MCF 10A (cell line): Measurements from ENCODE around the gene EGLN2. TPM values are rescaled to one million over a fixed set of nuclear protein-coding genes. Genes with fewer than 3 reads are reported as not detected.
A peak's percentile ranks its signal among the peaks of the same experiment; 100 is the strongest.

Source experiments
- BruUV-seq: library from RNA; stranded (reverse); fragments of 400-500 nt; replicated peaks from 2 replicates; lab custom pipeline; 2021; lab: Mats Ljungman, UMichigan
- CTCF ChIA-PET: fragments of 300-600 bp; sonication (Branson Sonifier 250); formaldehyde crosslinking; extraction: SDS; loops from one replicate; lab custom pipeline; 2021; ENCODE audit warnings: antibody characterized with exemption, inconsistent platforms; lab: Yijun Ruan, JAX
- POLR2A ChIA-PET: fragments of 300-600, 350-650 bp; sonication (Branson Sonifier 250); formaldehyde crosslinking; extraction: SDS; loops from one replicate; lab custom pipeline; 2020; ENCODE audit warnings: antibody characterized with exemption, inconsistent platforms; lab: Yijun Ruan, JAX
- DNase-seq: peaks from one replicate; pipeline ENCODE4 v3.0.0-alpha.2; 2018; ENCODE audit not compliant: unreplicated experiment
- H3K27ac Mint-ChIP-seq: one replicate; pipeline ENCODE4 v1.8.0; 2022; ENCODE audit warnings: mild to moderate bottlenecking, low read depth, mixed read lengths; ENCODE audit not compliant: unreplicated experiment
- H3K27me3 Mint-ChIP-seq: one replicate; pipeline ENCODE4 v1.8.0; 2022; ENCODE audit warnings: mixed read lengths; ENCODE audit not compliant: insufficient read depth, unreplicated experiment
- H3K36me3 Mint-ChIP-seq: one replicate; pipeline ENCODE4 v1.8.0; 2022; ENCODE audit warnings: mild to moderate bottlenecking, moderate library complexity, mixed read lengths; ENCODE audit not compliant: insufficient read depth, unreplicated experiment
- H3K4me1 Mint-ChIP-seq: one replicate; pipeline ENCODE4 v1.8.0; 2022; ENCODE audit warnings: mixed read lengths; ENCODE audit not compliant: insufficient read depth, unreplicated experiment
- H3K4me3 Mint-ChIP-seq: one replicate; pipeline ENCODE4 v1.8.0; 2022; ENCODE audit warnings: mild to moderate bottlenecking, moderate library complexity, mixed read lengths; ENCODE audit not compliant: unreplicated experiment
- H3K9me3 Mint-ChIP-seq: one replicate; pipeline ENCODE4 v1.8.0; 2022; ENCODE audit warnings: mixed read lengths; ENCODE audit not compliant: unreplicated experiment
- intact Hi-C: fragments of 100-400 bp; cut with micrococcal nuclease; formaldehyde crosslinking; loops from 2 replicates; pipeline ENCODE4 v1.14.1; 2022
- total RNA-seq: library from RNA; stranded (reverse); gene quantifications from 2 replicates; pipeline ENCODE4 v1.2.3, GENCODE V29; 2022
- TF ChIP-seq, protein P1 (sequence below): fragments of 200-600 bp; IDR thresholded peaks from one replicate; pipeline ENCODE4 v1.8.0; 2022; ENCODE audit warnings: antibody characterized with exemption, mild to moderate bottlenecking; ENCODE audit not compliant: unreplicated experiment

Gene EGLN2
- total RNA-seq, 1 experiment from 2014 or later, result 55.6 TPM

DNA sequence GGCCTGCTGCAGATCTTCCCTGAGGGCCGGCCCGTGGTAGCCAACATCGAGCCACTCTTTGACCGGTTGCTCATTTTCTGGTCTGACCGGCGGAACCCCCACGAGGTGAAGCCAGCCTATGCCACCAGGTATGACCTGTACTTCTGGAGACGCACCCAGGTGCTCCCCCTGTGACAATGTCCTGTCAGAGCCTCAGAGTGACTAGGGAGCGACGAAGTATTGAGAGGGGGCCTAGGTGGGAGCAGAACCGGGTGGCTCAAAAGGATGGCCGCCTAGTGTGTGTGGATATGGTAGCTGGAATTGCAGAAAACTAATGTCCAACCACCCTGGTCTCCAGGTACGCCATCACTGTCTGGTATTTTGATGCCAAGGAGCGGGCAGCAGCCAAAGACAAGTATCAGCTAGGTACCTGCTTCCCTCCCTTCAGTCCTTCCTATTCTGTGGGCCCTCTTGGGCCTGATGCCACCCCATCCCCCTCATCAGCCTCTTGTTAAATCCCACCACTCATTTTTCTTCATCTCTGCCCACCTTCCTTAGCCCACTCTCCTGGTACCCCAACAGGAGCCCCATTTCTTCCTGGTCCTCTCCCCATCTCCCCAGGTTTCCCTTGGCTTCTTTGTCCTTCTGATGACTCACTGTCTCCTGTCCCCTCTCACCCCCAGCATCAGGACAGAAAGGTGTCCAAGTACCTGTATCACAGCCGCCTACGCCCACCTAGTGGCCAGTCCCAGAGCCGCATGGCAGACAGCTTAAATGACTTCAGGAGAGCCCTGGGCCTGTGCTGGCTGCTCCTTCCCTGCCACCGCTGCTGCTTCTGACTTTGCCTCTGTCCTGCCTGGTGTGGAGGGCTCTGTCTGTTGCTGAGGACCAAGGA is 8.4 kb downstream of the EGLN2 start:
- peak; percentile 38 for DNase-seq
- POLR2A ChIA-PET, result interaction anchor here (0.7 to 1.5 kb wide), 7 partner anchors 9 to 141 kb away, joined by 3 to 6 read pairs (median 4); partner anchors contain the start of genes ACTMAP and EGLN2
- CTCF ChIA-PET, result interaction anchor here (0.5 to 1.8 kb wide), 10 partner anchors 10 to 1423 kb away, joined by 3 to 6 read pairs (median 3); no protein-coding TSS in a partner anchor
- Mint-ChIP-seq H3K27me3 (no peaks in the 10 kb centered on the region), H3K27ac (no peak overlapping the region), H3K9me3 (no peaks in the 10 kb centered on the region), H3K4me3 (no peak overlapping the region), H3K36me3 (peaks cover 19% of the 10 kb centered on the region), H3K4me1 (peaks cover 44% of the 10 kb centered on the region)
- no TSS peak for BruUV-seq
- intact Hi-C loops, result no loop called here
- TF ChIP-seq, protein P1, sequence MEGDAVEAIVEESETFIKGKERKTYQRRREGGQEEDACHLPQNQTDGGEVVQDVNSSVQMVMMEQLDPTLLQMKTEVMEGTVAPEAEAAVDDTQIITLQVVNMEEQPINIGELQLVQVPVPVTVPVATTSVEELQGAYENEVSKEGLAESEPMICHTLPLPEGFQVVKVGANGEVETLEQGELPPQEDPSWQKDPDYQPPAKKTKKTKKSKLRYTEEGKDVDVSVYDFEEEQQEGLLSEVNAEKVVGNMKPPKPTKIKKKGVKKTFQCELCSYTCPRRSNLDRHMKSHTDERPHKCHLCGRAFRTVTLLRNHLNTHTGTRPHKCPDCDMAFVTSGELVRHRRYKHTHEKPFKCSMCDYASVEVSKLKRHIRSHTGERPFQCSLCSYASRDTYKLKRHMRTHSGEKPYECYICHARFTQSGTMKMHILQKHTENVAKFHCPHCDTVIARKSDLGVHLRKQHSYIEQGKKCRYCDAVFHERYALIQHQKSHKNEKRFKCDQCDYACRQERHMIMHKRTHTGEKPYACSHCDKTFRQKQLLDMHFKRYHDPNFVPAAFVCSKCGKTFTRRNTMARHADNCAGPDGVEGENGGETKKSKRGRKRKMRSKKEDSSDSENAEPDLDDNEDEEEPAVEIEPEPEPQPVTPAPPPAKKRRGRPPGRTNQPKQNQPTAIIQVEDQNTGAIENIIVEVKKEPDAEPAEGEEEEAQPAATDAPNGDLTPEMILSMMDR, result no peak

DNA sequence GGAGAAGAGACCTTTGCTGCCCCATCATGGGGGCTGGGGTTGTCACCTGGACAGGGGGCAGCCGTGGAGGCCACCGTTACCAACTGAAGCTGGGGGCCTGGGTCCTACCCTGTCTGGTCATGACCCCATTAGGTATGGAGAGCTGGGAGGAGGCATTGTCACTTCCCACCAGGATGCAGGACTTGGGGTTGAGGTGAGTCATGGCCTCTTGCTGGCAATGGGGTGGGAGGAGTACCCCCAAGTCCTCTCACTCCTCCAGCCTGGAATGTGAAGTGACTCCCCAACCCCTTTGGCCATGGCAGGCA is 9.0 kb downstream of the EGLN2 start:
- peaks cover 17% of the 10 kb centered on the region for H3K36me3 Mint-ChIP-seq
- H3K4me3 Mint-ChIP-seq, result no peak overlapping the region
- CTCF ChIA-PET, result interaction anchor here (0.5 to 1.2 kb wide), 7 partner anchors 11 to 1423 kb away, joined by 3 to 6 read pairs (median 3); no protein-coding TSS in a partner anchor
- H3K27me3 Mint-ChIP-seq, result no peaks in the 10 kb centered on the region
- POLR2A ChIA-PET, result interaction anchor here (0.9 to 1.5 kb wide), 6 partner anchors 9 to 142 kb away, joined by 3 to 6 read pairs (median 4); partner anchors contain the start of genes ACTMAP and EGLN2
- peaks cover 45% of the 10 kb centered on the region for H3K4me1 Mint-ChIP-seq
- DNase-seq, result no peak
- H3K27ac Mint-ChIP-seq, result no peak overlapping the region
- no peaks in the 10 kb centered on the region for H3K9me3 Mint-ChIP-seq
- TF ChIP-seq, protein P1, result no peak
- BruUV-seq, result TSS peak; percentile 34
- intact Hi-C loops, result no loop called here

DNA sequence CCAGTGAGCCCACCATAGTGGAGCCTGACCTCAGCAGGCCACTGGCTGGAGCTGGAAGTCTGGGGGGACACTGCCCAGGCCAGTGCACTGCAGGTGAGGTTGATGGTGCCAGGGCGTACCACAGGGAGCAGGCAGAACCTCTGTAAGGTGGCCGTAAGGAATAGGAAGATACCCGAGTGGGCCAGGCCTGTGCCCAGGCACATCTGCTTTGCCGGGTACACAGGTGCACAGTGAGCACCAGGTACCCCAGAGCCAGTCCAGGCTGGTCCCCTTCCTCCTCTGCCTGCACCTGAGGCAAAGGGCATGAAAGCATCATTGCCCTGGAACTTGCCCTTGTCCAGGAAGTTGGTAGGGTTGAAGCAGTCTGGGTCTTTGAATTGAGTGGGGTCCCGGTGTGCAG is 9.5 kb downstream of the EGLN2 start:
- ChIA-PET CTCF (interaction anchor here (0.6 to 1.2 kb wide), 5 partner anchors 11 to 174 kb away, joined by 3 to 7 read pairs (median 3); no protein-coding TSS in a partner anchor), POLR2A (interaction anchor here (0.9 to 1.5 kb wide), 3 partner anchors 10 to 142 kb away, joined by 3 to 6 read pairs (median 4); partner anchors contain the start of genes ACTMAP and EGLN2)
- Mint-ChIP-seq H3K4me1 (peaks cover 45% of the 10 kb centered on the region), H3K27me3 (peaks cover 2% of the 10 kb centered on the region), H3K9me3 (no peaks in the 10 kb centered on the region), H3K36me3 (peaks cover 14% of the 10 kb centered on the region), H3K4me3 (no peak overlapping the region), H3K27ac (no peak overlapping the region)
- DNase-seq, result no peak
- no TSS peak for BruUV-seq
- TF ChIP-seq, protein P1, result no peak
- intact Hi-C loops, result no loop called here
